HG02840 (cell line): ENCODE measurements around the gene NDST3.

Source experiments
- ATAC-seq: cut with Tn5 transposase; IDR thresholded peaks from one replicate; pipeline ENCODE4 v1.9.1; 2021; ENCODE audit warnings: mild to moderate bottlenecking, moderate library complexity, moderate number of reproducible peaks; ENCODE audit not compliant: unreplicated experiment, low FRiP score

The NDST3 gene

DNA sequence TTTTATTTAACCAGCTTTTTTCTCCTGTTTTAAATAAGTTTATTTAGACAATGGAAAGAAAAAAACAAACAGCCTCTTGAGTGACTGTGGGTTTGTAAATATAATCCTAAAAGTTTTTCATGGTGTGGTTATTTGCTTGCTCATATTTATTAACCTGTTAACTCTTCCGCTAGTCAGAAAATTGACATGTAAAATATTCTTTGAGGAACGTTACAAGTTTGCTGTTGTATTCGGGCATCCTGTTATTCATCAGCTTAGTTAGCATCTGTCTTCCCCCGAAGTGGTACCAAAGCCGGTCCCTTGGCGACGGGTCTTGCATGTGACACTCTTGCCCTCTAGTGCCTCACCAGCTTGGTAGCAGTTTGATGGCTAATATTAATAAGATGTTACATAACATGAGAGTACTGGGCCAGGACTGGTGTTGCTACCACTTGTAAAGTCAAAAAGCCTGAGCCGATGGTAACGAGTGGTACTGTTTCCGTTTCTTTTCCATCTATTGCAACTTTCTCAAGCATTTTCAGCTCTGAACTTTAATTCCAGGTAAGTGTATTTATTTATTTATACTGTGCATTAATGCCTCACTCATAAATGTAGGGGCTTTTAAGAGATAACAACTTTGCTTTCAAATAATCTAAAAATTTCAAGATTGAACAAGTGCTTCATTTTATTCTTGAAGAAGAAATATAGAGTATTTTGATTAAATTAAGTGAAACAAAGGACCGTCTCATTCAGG lies at the start of gene NDST3:
Gene NDST3 (plus strand): TSS at position 434 of the 733 bp plus-strand sequence. CDS start 19,425 bp downstream, outside the sequence.
- no peak for ATAC-seq

DNA sequence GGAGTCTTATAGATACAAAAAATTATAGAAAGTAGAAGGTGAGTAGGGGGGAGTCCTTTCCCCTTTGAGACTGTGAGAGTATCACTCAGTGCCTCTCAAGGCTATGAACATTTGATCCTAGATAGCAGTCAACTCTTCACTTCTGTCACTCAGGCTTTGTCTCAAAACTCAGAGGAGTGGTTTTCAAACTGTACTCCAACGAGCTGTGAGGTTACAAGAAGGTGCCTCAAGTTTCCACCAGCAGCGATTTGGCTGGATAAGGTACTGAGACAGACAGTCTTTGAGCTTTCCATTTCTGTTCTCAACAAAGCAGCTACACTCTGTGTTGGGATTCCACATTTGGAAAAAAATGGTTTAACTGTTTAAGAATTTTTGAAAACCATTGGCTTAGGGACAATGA lies 48.0 kb upstream of the NDST3 start:
- no peak for ATAC-seq

DNA sequence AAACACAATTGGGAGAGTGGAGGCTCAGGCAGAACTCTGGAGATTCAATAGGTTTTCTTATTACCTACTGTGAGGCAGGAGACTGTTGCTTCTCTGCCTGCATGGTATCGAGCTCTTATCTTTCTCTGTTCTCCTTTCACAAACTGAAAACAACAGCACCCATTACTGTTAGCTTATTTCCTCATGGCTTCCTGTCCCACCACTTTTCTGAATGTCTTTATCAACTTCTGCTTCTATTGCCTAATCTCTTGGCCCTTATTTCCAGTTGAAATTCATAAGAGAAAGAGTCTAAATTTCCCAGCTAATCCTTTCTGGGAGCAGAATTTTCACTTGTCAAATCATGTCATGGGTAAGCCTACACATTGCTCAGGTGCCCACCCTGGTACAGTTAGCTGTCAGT lies 46.8 kb upstream of the NDST3 start:
- ATAC-seq, result no peak

DNA sequence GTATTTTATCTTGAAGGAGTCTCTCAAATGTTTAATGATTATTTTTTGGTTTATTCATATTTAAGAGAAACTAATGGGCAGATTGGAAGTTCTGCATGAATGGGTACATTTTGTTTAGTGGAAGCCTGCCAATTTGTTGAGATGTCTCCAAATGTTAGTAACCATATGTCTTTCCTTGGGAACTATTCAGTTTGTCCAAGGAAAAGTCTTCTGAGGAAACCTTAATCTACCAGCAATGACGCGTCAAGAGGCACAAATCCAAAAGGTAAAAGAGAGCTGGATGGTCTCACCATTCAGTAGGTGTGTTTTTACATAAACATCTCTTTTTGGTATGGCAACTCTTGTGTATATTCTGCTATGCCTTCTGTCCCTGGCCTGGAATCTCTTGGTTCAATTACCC lies 37.4 kb upstream of the NDST3 start:
- no peak for ATAC-seq

- no peak for ATAC-seq
These were observed 30.2 kb upstream of the NDST3 start for GRCh38 chr4:118004088-118004487.

DNA sequence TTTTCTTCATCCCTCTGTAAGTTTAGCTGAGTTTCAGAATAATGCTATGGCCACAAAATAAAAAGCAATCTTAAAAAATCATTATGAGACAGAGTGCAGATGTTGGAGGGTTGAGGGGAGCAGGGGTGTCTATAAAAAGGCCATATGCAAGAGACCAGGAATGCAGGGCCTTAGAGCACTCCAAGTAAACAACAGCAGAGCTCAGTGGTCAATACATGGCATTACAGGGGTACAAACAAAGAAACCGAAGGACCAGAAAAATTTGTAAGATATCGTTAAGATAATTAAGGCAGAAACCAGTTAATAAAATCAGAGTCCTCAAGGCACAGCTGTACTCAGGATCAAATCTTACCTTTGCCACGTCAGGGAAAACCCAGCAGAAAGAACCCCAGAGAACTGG lies 28.4 kb upstream of the NDST3 start:
- no peak for ATAC-seq

- ATAC-seq, result no peak
These were observed 22.1 kb upstream of the NDST3 start for GRCh38 chr4:118012142-118012541.

DNA sequence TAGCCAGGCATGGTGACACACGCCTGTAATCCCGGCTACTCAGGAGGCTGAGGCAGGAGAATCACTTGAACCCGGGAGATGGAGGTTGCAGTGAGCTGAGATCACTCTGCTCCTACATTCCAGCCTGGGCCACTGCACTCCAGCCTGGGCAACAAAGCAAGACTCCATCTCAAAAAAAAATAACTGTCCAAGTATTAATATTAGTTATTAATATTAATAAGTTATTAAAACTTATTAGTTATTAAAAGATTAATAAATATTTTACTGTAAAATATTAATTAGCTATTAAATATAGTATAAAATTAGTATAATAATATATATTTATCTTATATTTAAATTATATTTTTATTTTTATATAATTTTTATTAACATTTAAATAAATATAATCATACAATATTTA lies 19.5 kb upstream of the NDST3 start:
- ATAC-seq, result no peak

- ATAC-seq, result no peak
These were observed 15.7 kb upstream of the NDST3 start for GRCh38 chr4:118018381-118019145.

DNA sequence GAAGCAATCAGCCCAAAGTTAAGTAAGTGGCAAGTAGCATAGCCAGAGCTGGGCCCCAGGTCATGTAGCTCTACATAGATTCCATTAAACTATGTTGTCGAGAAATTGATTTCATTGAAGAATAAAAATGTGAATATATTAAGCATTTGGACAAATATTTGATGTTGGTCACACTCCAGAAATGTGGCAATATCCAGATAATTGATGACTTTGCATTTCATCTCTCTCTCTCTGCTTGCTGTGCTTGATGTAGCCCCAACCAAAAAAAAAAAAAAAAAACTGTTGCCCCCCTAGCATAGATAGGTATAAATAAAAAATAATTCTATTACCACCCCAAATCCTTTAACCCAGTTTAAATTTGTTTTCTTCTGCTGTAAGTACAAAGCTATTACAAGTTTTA lies 7.5 kb upstream of the NDST3 start:
- no peak for ATAC-seq

- no peak for ATAC-seq
These were observed 5.1 kb upstream of the NDST3 start for GRCh38 chr4:118029224-118029623.

DNA sequence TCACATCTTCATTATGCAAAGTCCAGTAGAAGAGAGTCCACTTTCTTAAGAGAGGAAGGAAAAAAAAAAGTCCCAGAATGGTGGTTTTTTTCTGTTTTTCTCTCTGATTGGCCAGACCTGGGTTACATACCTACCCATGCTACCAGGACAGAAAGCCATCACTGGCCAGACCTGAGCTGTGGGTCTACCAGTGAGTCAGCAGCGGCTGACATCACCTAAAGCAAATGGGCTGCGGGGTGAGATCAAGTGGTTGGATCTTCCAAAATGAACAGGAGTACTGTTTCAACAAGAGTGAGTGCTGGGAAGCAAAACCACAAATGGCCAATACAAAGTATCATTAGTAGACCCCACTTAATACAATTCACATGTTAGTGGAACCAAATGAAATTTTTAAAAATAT lies 1.6 kb upstream of the NDST3 start:
- ATAC-seq, result no peak

GRCh38 chr4:118033148-118034052 lies 886 bp upstream of the NDST3 start:
- no peak for ATAC-seq

DNA sequence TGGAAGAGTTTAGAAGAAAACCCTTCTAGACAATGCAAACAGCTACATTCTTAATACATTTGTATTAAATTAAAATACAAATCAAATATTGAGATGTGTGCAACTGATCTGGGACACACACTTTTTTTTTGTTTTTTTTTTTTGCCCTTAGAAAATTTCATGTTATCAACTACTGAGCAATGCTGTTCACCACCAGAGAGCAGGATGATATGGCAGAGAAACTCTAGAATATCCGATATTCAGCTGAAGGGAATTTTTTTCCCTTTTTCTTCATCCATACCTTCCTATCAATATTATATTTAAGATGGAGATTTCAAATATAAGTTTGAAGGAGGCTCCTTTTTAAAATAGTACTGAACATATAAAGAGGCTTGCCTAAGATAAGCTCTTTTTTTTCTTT lies 1.0 kb downstream of the NDST3 start:
- ATAC-seq, result no peak

DNA sequence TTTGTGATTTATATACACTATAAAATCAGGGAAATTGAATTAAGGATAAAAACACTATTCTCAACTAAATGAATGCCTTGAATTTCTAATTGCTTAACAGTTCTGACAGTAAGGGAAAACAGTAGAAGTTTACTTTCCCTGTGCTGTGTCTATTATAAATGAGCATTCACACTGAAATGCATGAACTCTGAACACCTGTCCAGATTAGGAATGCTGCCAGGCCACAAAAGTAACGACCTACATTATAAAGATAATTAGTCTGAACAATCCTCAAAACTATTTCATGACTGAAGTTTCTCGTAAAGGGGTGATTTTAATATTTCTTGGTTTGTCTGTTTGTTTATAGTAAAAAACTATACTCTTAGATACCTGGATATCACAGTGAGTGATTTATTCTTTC lies 2.0 kb downstream of the NDST3 start:
- no peak for ATAC-seq

DNA sequence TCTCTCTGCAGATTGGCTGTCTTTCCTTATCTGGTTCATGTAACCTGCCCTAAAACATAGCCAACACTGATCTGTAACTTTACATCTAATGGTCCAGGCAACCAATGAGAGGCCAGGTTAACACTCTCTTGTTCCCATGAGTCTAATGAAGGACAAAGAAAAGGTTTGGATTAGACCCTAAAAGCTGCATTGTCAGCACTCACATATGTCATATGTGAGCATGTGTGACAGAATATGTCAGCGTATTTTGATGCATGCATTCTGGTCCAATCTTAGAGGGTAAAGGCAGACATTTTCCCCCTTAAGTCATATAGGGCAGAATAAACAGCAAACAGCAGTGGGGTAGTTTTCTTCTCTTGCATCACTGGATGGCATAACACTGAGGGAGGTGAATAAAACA lies 3.7 kb downstream of the NDST3 start:
- no peak for ATAC-seq

DNA sequence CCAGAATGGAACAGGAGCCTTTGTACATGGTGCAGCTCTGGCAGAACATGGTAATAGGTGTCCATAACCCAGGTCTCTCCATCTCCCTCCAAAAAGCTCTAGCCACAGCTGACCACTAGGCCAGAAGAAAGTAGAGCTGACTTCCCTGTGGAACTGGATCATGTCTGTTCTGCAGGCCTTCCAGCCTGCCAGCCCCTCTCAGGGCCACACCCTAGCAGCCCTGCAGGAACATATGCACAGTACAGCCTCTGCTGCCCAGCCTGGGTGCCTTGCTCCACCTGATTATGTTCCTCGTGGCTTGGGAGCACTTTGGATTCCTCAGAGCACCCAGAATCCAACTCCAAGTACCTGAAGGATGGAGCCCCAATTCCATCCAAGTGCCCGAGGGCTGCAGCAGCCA lies 12.0 kb downstream of the NDST3 start:
- no peak for ATAC-seq

DNA sequence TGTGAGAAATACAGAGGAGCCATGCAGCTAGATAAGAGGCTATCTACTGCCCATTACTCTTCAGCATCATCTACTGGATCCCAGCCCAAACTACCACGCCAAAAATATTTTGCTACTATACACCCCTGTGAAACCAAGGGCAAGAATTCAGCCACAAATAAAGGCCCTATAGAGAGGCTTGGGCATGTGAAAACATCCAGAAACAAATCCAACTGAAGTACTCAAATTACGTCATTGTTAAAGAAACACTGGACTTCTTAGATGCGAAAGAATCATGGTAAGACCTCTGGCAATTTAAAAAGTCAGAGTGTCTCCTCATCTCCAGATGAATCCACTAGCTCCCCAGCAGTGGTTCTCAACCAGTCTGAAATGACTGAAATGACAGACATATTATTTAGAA lies 12.8 kb downstream of the NDST3 start:
- ATAC-seq, result no peak

DNA sequence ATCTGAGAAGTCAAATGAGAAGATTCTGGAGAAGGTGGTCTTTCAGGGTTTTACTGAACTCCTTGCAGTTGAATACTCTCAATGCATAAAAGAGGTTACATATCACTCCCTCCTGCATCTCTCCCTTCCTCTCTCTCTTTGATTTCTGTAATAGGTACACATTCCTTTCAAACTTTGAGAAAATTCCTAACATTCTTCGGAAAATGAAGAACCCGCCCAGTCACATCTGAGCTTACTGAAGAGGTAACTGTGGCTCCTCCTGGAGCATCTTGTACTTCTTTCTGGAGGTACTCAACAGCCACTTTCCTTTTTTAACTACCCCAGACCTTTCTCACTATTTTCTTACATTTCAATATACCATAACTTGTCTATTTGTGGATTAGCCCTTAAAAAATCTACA lies 24.7 kb downstream of the NDST3 start:
- ATAC-seq, result no peak

- ATAC-seq, result no peak
These were observed 25.1 kb downstream of the NDST3 start for GRCh38 chr4:118059397-118059796.
